Mesodermal cell (in vitro differentiated cells): Measurements from ENCODE around the gene RNPEP.
"Not testable (repeated sequence)": the region's sequence is repeated elsewhere in the genome, so short reads cannot be mapped to it uniquely, and the experiment has no call there.

Experiments used
- H3K27ac ChIP-seq: 2 replicates; pipeline ENCODE4 v1.7.0; 2013; ENCODE audit warnings: mild to moderate bottlenecking, low read depth, low read length, moderate library complexity; ENCODE audit not compliant: severe bottlenecking
- H3K36me3 ChIP-seq: 2 replicates; pipeline ENCODE4 v1.7.1; 2013; ENCODE audit warnings: mild to moderate bottlenecking, low read length, moderate library complexity; ENCODE audit not compliant: control insufficient read depth, insufficient read depth
- H3K4me1 ChIP-seq: one replicate; pipeline ENCODE4 v1.7.1; 2013; ENCODE audit warnings: mild to moderate bottlenecking, low read length; ENCODE audit not compliant: insufficient read depth, control insufficient read depth, poor library complexity, severe bottlenecking
- H3K4me3 ChIP-seq: 2 replicates; pipeline ENCODE4 v1.7.0; 2013; ENCODE audit warnings: low read length, control low read depth, mild to moderate bottlenecking; ENCODE audit not compliant: insufficient read depth, poor library complexity, severe bottlenecking; ENCODE audit errors: extremely low read depth
- H3K9me3 ChIP-seq: 2 replicates; pipeline ENCODE4 v1.7.1; 2013; ENCODE audit warnings: mild to moderate bottlenecking, low read length, moderate library complexity; ENCODE audit not compliant: control insufficient read depth
- WGBS, 2 experiments: methylation state at CpG; one replicate each; pipeline ENCODE4 v1.1.5; 2013; ENCODE audit warnings: missing lambda C conversion rate in 2 of 2; ENCODE audit not compliant: insufficient coverage in 2 of 2; 5-methylcytosine and 5-hydroxymethylcytosine counted together

Gene RNPEP

DNA sequence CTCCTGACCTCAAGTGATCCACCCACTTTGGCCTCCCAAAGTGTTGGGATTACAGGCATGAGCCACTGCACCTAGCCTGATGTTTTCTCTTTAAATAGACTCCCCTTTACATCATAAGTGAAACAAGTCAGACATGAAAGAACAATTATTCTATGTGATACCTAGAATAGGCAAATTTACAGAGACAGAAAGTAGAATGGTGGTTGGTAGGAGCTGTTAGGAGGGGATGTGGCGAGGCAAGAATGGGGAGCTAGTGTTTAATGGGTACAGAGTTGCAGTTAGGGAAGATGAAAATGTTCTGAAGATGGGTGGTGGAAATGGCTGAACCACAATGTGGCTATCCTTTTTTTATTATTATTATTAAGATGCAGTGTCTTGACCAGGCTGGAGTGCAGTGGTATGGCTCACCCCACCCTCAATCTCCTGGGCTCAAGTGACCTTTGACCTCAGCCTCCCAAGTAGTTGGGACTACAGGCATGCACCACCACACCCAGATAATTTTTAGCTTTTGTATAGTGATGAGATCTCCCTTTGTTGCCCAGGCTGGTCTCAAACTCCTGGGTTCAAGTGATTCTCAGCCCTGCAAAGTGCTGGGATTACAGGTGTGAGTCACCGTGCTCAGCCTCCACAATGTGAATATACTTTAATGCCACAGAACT, 56.4 kb downstream of the RNPEP start:
- Histone ChIP-seq H3K4me1 (no peaks in the 10 kb centered on the region), H3K4me3 (no peak overlapping the region), H3K27ac (no peak overlapping the region), H3K9me3 (no peaks in the 10 kb centered on the region), H3K36me3 (no peaks in the 10 kb centered on the region)
- WGBS, 2 experiments, result 89% methylated on average over 2 of the region's 2 CpGs

DNA sequence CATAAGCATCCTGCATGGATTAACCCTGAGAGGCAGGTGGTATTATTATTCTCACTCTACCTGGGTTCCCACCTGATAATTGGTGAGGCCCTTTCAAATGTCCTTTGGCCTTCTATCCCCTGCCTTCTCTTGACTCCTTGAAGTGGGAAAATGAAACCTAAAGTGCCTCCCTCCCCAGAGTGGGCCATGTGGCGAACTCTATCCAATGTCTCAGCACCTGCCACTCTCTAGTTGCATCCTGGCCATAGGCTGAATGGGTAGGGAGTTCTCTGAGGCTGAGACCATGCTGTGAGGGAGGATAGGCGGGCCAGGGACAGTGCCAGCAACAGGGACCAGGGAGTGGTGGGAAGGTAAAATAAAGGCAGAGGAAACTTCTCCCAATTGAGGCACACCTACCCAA, 63.3 kb downstream of the RNPEP start:
- peaks cover 11% of the 10 kb centered on the region for H3K4me1 ChIP-seq
- no peak overlapping the region for H3K27ac ChIP-seq
- no peaks in the 10 kb centered on the region for H3K9me3 ChIP-seq
- H3K4me3 ChIP-seq, result no peak overlapping the region
- WGBS, 2 experiments, result 83 to 100% methylated on average over 1 to 2 of the region's 2 CpGs
- H3K36me3 ChIP-seq, result no peaks in the 10 kb centered on the region

DNA sequence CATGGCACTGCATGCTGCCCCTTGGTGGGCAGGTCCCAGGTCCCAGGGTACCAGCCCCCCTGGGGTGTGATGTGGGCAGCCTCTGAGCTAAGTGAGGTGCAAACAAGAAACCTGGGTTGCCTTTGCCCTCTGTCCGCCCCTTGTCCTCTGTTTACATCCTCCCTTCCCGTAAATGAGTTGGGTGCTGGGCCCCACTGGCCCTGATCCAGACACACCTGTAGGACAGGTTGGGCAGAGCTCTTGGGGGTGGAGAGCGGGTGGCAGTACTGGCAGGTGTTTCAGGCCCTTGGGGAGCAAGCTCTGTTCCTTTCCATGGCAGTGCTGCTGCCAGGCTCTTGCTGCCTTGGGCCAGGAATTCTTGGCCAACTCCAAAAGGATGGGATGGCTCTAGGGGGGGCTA, 63.8 kb downstream of the RNPEP start:
- Histone ChIP-seq H3K4me3 (no peak overlapping the region), H3K36me3 (no peaks in the 10 kb centered on the region), H3K27ac (no peak overlapping the region), H3K9me3 (no peaks in the 10 kb centered on the region), H3K4me1 (peaks cover 11% of the 10 kb centered on the region)
- 100% methylated on average over 1 of the region's 3 CpGs for WGBS, 2 experiments

DNA sequence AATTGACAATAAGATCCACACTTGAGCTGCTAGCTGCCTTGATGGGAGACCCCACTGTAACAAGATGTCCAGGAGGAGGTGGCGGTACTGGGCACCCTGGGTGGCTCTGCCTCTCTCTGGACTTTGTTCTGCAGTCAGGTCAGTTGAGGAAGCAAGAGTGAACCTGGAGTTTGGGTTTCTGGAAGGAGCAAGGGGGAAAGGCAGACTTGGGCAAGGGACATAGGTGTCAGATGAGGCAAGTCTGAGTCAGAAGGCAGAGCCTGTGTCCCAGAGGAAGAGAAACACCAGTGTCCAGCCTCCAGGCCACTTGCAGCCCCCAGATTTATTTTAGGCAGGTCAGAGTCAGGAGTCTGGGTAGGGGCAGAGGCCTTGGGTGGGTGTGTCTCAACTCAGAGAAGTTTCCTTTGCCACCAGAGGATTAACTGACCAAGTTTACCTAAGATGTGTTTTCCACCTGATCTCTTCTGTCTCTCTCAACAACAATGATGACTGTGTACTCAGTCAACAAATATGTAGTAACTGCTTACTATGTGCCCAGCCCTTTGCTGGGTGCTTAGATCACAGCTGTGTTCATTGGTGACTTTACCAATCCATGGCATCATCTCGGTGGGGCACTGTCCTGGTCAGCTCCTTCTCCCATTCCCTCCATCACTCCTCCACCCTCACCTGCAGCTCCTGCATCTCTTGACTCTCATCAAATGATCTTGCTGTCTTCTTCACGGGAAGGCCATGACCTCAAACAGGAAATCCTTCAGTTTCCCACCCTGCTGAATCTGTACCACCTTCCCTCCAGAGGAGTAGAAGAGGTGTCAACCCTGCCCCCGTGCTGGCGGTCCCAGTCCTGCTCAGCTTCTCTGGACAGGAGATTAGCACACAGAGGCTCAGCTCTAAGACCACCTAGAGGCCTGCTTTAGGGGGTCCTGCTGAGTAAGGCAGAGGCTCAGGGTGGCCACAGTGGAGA, 64.6 kb downstream of the RNPEP start:
- WGBS, 2 experiments, result 86 to 92% methylated on average over 4 to 5 of the region's 5 CpGs
- H3K27ac ChIP-seq, result no peak overlapping the region
- H3K9me3 ChIP-seq, result no peaks in the 10 kb centered on the region
- no peak overlapping the region for H3K4me3 ChIP-seq
- no peaks in the 10 kb centered on the region for H3K36me3 ChIP-seq
- peaks cover 11% of the 10 kb centered on the region for H3K4me1 ChIP-seq

DNA sequence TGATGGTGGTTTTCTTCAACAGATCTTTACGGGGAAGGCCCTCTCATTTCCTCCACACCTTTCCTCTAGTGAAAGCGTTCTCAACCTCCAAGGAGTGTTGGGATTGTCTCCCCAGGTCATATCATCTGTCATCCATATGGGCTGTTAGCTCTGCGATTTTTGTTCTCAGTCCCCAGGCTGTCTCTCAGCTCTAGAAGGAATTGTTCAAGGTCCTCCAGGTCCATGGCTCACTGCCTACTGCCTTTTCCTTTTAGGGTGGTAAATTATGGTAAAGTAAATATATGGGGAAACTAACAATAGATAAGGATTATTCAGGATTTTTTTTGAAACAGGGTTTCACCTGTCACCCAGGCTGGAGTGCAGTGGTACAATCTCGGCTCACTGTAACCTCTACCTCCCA, 65.5 kb downstream of the RNPEP start:
- Histone ChIP-seq H3K9me3 (no peaks in the 10 kb centered on the region), H3K4me3 (no peak overlapping the region), H3K36me3 (no peaks in the 10 kb centered on the region), H3K27ac (no peak overlapping the region), H3K4me1 (peaks cover 11% of the 10 kb centered on the region)
- 83% methylated on average over 4 of the region's 4 CpGs; no CpG with 5 or more reads in 1 of the 2 experiments for WGBS, 2 experiments

DNA sequence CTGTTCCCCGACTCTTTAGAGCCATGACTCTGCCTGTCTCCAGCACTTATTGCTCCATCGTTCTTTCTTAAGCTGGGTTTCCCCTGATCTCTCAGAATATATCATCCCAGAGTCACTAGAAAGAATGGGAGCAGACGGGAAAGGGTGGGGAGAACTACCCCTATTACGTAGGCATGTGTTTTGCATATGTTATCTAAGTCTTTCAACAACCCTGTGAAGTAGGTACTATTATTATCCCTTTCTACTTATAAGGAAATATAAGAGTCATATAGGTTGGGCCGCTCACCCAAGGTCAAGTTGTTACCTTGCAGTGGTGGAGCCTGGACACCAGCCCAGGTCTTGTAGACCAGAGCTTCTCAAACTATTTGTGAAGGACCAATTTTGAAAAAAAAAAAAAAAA, 66.7 kb downstream of the RNPEP start:
- no peaks in the 10 kb centered on the region for H3K36me3 ChIP-seq
- peaks cover 11% of the 10 kb centered on the region for H3K4me1 ChIP-seq
- no peaks in the 10 kb centered on the region for H3K9me3 ChIP-seq
- H3K4me3 ChIP-seq, result no peak overlapping the region
- H3K27ac ChIP-seq, result no peak overlapping the region
- 100% methylated on average over 1 of the region's 5 CpGs; no CpG with 5 or more reads in 1 of the 2 experiments for WGBS, 2 experiments

DNA sequence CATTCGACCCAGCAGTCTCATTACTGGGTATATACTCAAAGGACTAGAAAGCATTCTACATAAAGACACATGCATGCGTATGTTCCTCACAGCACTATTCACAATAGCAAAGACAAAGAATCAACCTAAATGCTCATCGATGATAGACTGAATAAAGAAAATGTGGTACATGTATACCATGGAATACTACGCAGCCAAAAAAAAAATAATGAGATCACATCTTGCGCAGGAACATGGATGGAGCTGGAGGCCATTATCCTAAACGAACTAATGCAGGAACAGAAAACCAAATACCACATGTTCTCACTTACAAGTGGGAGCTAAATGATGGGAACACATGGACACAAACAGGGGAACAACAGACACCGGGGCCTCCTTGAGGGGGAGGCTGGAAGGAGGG, 71.6 kb downstream of the RNPEP start:
- Histone ChIP-seq H3K4me3 (no peak overlapping the region), H3K4me1 (peaks cover 13% of the 10 kb centered on the region), H3K36me3 (no peaks in the 10 kb centered on the region), H3K27ac (no peak overlapping the region), H3K9me3 (no peaks in the 10 kb centered on the region)
- WGBS, 2 experiments, result 94 to 96% methylated on average over 3 to 5 of the region's 7 CpGs

DNA sequence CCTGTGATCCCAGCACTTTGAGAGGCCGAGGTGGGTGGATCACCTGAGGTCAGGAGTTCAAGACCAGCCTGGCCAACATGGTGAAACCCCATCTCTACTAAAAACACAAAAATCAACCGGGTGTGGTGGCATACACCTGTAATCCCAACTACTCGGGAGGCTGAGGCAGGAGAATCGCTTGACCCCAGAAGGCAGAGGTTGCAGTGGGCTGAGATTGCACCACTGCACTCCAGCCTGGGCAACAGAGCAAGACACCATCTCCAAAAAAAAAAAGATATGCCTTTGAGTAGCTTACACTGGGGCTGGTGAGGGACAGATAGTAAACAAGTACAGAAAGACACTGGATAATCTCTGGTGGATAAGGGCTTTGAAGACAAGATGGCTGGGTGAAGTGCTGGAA, 72.2 kb downstream of the RNPEP start:
- not testable (repeated sequence) for H3K27ac ChIP-seq, H3K4me3 ChIP-seq, H3K9me3 ChIP-seq, H3K36me3 ChIP-seq
- 100% methylated on average over 2 of the region's 4 CpGs; no CpG with 5 or more reads in 1 of the 2 experiments for WGBS, 2 experiments
- H3K4me1 ChIP-seq, result peaks cover 13% of the 10 kb centered on the region
